ENCODE measurements around the gene GRAP2.
"Not testable (repeated sequence)": the region's sequence is repeated elsewhere in the genome, so short reads cannot be mapped to it uniquely, and the experiment has no call there.

The GRAP2 gene

GRCh38 chr22:39988386-39989114 lies 87.7 kb downstream of the GRAP2 start:
- H3K4me1 ChIP-seq = no peaks in the 10 kb centered on the region
- H3K27me3 ChIP-seq = no peaks in the 10 kb centered on the region
- TF ChIP-seq CTCF (IDR thresholded peaks at IDR 0.05; ENCODE audit: low read depth, low read length) = no peak
- no peaks in the 10 kb centered on the region for H3K9me3 ChIP-seq
- H3K4me3 ChIP-seq (ENCODE audit: low read depth, low read length) = no peak overlapping the region
- DNase-seq = no peak
- no peaks in the 10 kb centered on the region for H3K36me3 ChIP-seq

- no peak for DNase-seq
- TF ChIP-seq CTCF (IDR thresholded peaks at IDR 0.05; ENCODE audit: low read depth, low read length) = no peak
- Histone ChIP-seq H3K36me3 (no peaks in the 10 kb centered on the region), H3K4me3 (ENCODE audit: low read depth, low read length) (no peak overlapping the region), H3K9me3 (no peaks in the 10 kb centered on the region), H3K4me1 (no peaks in the 10 kb centered on the region), H3K27me3 (no peaks in the 10 kb centered on the region)
Observed at GRCh38 chr22:39989633-39990032, 88.7 kb downstream of the GRAP2 start.

- Histone ChIP-seq H3K27me3 (no peaks in the 10 kb centered on the region), H3K9me3 (no peaks in the 10 kb centered on the region), H3K4me1 (no peaks in the 10 kb centered on the region), H3K36me3 (no peaks in the 10 kb centered on the region), H3K4me3 (ENCODE audit: low read depth, low read length) (no peak overlapping the region)
- no peak for DNase-seq
- no peak for TF ChIP-seq CTCF (IDR thresholded peaks at IDR 0.05; ENCODE audit: low read depth, low read length)
Observed at GRCh38 chr22:39990686-39991085, 89.8 kb downstream of the GRAP2 start.

- Histone ChIP-seq H3K27me3 (no peaks in the 10 kb centered on the region), H3K9me3 (no peaks in the 10 kb centered on the region), H3K36me3 (no peaks in the 10 kb centered on the region), H3K4me1 (no peaks in the 10 kb centered on the region), H3K4me3 (ENCODE audit: low read depth, low read length) (no peak overlapping the region)
- TF ChIP-seq CTCF (IDR thresholded peaks at IDR 0.05; ENCODE audit: low read depth, low read length) = no peak
- no peak for DNase-seq
Observed at GRCh38 chr22:39991159-39991860, 90.4 kb downstream of the GRAP2 start.

- DNase-seq = no peak
- Histone ChIP-seq H3K4me3 (ENCODE audit: low read depth, low read length) (no peak overlapping the region), H3K27me3 (no peaks in the 10 kb centered on the region), H3K36me3 (no peaks in the 10 kb centered on the region), H3K4me1 (no peaks in the 10 kb centered on the region), H3K9me3 (no peaks in the 10 kb centered on the region)
- TF ChIP-seq CTCF (IDR thresholded peaks at IDR 0.05; ENCODE audit: low read depth, low read length) = no peak
Observed at GRCh38 chr22:39992088-39992826, 91.4 kb downstream of the GRAP2 start.

- H3K9me3 ChIP-seq; DNase-seq; H3K4me3 ChIP-seq (ENCODE audit: low read depth, low read length); H3K4me1 ChIP-seq; H3K36me3 ChIP-seq; H3K27me3 ChIP-seq: not testable (repeated sequence)
Observed at GRCh38 chr22:39992894-39993293, 92.0 kb downstream of the GRAP2 start.
